GM12873 (cell line): ENCODE results near the gene PPP1R14B.

ENCODE experiments used
- CTCF ChIP-seq: IDR thresholded peaks from 2 replicates; pipeline ENCODE4 v1.5.1; 2012; ENCODE audit warnings: low read depth, mild to moderate bottlenecking, moderate library complexity, low read length, control low read depth; ENCODE audit not compliant: insufficient read depth; ENCODE audit errors: missing control alignments

The PPP1R14B gene

GRCh38 chr11:64284962-64285884 lies 38.5 kb upstream of the PPP1R14B start, which contains the start of gene GPR137:
GPR137 (plus strand) TSS chr11:64285848; CDS start chr11:64286525, 677 bp downstream.
- TF ChIP-seq CTCF = no peak

GRCh38 chr11:64284048-64284961 lies 37.6 kb upstream of the PPP1R14B start, which contains the start of gene BAD:
BAD (minus strand) TSS chr11:64284665; CDS start chr11:64284368, 297 bp downstream.
- TF ChIP-seq CTCF = no peak

GRCh38 chr11:64283092-64283491 lies 36.3 kb upstream of the PPP1R14B start:
- TF ChIP-seq CTCF = no peak

- TF ChIP-seq CTCF = no peak
These were observed 35.4 kb upstream of the PPP1R14B start for GRCh38 chr11:64281957-64282770.

GRCh38 chr11:64278576-64279190 lies 31.9 kb upstream of the PPP1R14B start:
- TF ChIP-seq CTCF = no peak

- TF ChIP-seq CTCF = no peak
These were observed 30.1 kb upstream of the PPP1R14B start for GRCh38 chr11:64276653-64277431.
